GM21576 (cell line): ENCODE data around the gene MYO18B.
"Not testable (repeated sequence)": the region's sequence is repeated elsewhere in the genome, so short reads cannot be mapped to it uniquely, and the experiment has no call there.

Experiments
- ATAC-seq: cut with Tn5 transposase; IDR thresholded peaks from one replicate; pipeline ENCODE4 v1.9.1; 2021; ENCODE audit warnings: mild to moderate bottlenecking, moderate library complexity; ENCODE audit not compliant: unreplicated experiment

Gene MYO18B, protein sequence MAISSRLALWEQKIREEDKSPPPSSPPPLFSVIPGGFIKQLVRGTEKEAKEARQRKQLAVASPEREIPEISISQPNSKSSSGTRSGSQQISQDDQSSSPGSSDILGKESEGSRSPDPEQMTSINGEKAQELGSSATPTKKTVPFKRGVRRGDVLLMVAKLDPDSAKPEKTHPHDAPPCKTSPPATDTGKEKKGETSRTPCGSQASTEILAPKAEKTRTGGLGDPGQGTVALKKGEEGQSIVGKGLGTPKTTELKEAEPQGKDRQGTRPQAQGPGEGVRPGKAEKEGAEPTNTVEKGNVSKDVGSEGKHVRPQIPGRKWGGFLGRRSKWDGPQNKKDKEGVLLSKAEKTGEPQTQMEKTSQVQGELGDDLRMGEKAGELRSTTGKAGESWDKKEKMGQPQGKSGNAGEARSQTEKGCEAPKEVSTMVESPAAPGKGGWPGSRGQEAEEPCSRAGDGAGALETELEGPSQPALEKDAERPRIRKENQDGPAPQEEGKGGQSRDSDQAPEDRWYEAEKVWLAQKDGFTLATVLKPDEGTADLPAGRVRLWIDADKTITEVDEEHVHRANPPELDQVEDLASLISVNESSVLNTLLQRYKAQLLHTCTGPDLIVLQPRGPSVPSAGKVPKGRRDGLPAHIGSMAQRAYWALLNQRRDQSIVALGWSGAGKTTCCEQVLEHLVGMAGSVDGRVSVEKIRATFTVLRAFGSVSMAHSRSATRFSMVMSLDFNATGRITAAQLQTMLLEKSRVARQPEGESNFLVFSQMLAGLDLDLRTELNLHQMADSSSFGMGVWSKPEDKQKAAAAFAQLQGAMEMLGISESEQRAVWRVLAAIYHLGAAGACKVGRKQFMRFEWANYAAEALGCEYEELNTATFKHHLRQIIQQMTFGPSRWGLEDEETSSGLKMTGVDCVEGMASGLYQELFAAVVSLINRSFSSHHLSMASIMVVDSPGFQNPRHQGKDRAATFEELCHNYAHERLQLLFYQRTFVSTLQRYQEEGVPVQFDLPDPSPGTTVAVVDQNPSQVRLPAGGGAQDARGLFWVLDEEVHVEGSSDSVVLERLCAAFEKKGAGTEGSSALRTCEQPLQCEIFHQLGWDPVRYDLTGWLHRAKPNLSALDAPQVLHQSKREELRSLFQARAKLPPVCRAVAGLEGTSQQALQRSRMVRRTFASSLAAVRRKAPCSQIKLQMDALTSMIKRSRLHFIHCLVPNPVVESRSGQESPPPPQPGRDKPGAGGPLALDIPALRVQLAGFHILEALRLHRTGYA (N-terminal part only)

DNA sequence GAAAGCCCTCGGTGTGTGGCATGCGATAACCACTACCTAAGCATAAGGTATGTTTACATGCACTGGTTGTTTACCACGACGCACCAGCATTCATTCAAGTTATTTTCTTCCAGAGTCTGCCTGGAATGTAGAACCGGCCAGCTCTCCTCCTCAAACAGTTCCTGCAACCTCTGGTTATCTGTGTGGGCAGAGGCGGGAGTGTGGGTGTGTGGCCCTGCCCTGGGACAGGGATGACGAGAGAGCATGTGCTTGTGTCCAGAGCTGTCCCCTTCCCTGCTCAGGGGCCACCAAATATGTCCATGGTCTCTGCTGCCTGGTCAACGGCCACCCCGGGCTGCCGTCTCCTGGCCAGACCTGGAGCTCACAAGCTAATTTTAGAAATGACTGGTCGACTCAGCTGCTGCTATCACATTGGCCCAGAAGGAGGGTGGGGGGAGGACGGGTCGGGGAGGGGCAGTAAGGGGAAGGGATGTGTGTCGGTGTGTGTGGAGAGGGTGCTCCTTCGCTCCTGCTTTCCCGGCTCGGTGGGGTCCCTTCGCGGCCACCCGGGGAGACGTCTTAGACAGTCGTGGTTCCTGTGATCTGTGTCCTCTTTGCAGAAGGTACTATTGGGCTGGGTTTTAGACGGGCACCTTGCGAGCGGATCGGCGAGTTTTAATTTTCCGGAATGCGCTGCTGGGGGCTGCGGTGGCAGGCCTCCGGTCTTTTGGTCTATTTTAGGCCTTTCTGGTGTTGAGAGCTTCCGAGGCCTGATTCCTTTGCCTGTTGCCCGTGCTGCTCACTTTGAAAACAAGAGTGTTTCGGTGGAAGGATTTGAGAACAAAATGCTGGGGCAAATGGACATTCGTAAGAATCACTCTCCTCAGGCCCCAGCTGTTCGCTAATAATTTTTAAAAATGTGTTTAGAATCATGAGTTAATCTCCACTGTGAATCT lies at the start of gene MYO18B:
Gene MYO18B, plus strand, starts transcription at position 497 of the 935 bp plus-strand sequence. CDS start 18,905 bp downstream, outside the sequence.
- ATAC-seq = no peak

DNA sequence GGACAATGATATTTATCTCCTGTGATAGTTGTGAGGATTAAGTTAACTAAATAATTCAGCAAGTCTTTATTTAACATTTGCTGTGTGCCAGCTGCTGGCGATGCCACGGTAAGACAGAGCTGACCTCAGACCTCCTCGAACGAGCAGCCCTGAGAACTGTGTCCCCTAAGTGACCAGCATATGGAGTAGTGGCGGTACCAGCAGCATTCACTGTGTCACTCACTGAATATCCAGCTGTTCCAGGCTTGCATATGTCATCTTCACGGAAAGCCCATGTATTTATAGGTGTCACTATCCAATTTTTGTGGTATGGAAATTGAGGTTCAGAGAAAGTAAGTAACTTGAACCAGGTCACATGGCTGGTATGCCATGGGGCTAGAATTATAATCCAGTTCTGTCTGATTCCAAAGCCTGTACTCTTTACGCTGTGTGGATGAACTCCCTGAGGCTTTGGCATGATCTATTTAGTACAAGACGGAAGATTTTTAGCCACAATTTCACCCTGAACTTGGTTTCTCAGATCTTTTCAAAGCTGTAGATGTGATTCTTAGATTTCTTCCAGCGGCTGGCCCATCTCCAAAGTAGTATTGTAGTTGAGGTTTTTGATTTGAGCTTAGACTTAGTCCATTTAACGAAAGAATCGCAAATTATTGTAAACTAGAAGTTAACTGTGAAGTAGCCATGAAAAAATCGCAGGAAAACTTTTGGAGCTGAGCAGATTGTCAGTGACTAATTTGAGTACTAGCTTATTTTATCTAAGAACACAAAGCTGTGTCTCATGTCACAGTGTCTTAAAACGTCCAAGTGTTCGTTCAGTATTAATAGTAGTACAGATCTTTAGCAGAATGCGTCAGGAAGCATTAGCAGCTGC lies 49.4 kb upstream of the MYO18B start:
- no peak for ATAC-seq

DNA sequence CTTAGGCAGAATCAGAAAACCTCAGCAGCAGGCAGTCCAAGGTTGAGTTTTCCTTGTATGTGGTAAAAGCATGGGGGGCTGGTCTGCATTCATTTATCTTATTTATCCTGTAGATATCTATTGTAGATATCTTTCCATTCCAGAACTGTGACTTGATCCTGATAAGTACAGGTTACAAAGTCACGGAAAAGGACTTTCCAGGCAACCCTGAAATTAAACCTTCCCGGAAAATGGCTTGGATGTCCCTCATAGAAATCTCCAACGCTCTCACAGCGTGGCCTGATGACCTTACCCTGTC lies 48.8 kb upstream of the MYO18B start:
- ATAC-seq = no peak

DNA sequence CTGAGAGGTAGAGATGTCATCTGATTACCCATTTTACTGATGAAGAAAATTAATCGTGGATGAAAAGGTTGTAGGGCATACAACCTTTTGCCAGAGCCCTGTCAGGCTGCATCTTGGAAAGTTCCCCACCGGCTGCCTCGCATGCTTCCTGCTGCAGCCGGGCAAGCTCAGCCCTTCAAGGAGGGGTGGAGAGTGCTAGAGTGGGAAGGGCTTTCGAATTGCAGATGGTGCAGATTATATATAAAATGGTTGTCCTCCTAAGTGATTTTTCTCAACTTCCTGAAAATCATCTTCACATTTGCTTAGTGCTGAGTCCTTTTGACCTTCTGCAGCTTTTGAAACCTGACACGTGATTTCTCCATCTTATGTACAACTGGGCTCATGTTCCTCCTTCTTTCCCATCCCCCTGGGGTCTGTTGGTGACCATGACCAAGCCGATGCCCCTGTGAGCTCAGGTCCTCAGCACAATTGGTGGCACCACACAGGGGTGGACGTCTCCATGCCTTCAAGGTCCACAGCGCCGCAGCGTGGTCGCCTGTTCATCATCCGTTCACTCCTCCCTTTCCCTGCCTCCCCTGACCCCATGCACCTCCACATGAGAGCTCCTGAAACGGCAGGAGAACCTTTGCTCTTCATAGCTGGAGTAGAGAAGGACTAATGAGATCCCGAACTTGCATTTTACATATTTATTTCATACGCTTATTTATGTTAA lies 47.6 kb upstream of the MYO18B start:
- ATAC-seq = no peak

DNA sequence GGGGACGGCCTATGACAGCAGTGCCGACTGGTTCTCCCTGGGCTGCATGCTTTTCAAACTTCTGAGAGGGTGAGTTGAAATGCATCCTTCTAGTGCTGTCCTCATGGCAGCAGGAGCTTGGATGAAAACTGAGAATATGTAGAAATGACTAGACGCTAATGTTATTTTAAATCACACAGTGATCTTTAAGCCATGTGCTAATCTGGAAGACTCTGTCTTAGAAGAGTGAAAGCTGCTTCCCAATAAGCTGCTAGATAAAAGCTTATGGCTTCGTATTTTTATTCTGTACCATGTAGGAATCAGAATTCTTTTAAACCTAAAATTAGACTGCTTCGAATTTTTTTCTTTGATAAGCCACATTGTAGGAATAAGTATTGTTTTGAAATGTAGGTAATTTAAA lies 46.8 kb upstream of the MYO18B start:
- no peak for ATAC-seq

DNA sequence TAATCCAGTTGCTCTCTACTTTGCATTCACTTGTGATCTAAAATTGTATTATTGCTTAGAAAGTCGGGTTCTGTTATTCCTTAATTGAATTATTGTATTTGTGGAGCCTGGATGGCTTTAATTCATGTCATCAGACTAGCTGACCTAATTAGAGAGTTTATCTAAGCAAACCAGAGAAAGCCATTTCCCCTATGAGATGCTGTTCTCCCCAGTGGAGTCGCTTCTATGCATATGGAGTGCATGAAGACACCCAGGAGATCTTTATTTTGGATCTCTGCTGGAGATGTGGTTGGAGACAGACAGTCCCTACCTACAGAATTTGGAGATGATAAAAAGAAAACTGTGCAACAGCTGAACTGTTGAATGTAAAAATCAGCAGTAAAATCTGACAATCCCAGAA lies 45.2 kb upstream of the MYO18B start:
- ATAC-seq = no peak

DNA sequence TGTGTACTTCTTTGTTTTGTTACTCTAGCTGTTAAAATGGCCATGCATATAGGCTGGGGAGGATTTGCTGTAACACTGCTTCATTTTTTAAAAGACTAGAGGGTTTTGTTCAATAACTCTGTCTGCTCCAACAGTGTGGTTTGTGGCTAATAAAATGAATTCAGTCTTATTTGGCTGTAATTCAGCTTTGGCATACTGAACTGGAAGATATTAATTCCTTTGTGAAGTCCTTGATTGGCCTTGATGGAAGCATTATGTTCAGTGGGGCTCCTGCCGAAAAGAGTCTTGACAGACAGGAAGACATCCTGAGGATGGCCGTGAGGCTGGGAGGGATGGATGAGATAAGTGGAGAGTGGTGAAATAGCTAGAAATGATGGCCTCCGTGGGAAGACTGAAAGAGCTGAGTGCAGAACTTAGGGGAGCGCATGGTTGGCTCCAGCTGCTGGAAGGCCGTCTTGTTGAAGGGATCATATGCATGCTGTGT lies 44.8 kb upstream of the MYO18B start:
- ATAC-seq = no peak

DNA sequence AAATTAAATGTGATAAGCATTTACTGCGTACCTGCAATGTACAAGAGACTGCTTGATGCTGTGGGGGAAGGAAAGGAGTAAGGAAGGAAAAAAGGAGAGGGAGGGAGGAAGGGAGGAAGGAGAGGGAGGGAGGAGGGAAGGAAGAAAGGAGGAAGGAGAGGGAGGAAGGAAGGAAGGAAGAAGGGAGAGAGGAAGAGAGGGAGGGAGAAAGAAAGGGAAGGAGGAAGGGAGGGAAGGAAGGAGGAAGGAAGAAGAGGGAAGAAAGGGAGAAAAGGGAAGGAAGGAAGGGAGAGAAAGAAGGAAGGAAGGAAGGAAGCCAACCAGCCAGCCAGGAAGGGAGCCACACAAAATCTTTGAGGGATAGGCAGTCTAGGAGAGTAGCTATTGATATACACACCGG lies 44.0 kb upstream of the MYO18B start:
- no peak for ATAC-seq

DNA sequence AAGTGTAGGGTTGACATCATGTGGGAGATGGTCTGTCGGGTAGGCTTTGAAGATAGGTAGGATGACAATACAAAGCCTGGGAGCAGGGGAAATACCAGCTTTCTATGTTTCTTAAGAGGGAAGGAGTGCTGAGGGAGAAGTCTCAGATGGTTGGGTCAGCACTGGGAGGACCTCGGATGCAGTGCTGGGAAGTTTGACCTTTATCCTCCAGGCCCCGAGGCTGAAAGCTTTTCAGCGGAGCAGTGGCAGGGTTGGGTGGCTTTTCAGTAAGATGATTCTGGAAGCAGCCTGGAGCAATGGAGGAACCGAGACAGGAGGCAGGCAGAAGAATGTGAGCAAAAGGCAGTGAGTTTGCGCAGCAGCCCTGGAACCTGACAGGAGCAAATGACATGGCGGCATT lies 43.5 kb upstream of the MYO18B start:
- ATAC-seq = no peak

DNA sequence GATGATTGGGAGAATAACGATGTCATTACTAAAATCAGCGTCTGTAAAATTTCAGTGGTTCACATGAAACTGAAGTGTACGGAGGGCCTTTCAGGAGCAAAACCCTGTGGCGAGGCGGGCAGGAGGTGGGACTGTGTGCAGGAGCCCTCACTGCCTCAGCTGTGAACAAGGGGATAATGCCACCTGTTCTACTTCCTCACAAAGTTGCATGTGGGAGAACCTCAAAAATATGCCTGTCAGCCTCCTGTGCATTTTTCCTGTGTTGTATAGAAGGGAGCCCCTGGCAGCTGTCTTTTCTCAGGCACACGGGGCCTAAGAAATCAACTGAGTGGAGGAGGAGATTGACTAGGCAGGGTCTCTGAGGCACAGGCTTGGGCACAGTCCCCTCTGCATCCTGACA lies 43.0 kb upstream of the MYO18B start:
- ATAC-seq = no peak

DNA sequence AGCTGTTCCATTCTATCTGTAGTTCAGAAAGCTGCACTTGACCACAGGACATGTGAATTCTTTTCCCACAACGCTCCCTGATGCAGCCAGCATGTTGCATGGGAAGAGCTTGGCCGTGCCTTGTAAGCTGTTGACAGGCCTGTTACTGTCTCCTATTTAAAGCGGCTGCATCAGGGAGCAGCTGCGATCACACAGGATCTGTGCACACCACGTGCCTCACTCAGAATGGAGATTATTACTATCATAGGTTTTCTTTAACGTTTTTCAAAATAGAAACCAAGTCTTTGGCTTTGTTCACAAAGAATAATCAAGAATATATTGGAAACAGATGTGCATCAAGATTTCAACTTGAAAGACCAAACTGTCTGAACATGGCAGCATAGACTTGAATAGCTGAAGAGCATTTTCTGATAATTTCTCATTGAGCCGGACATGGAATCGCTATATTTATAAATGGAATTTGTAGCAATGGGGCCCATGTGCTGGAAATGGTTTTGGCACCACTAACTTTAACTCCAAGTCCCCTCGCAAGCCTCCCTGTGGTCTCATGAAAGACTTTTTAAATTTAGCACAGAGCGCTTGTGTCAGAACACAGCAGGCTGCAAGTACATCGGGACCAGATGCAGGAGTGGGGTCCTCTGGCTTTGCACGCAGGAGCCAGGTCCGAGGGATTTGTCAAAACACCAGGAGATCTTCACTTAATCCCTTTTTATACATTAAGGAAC lies 40.8 kb upstream of the MYO18B start:
- no peak for ATAC-seq

DNA sequence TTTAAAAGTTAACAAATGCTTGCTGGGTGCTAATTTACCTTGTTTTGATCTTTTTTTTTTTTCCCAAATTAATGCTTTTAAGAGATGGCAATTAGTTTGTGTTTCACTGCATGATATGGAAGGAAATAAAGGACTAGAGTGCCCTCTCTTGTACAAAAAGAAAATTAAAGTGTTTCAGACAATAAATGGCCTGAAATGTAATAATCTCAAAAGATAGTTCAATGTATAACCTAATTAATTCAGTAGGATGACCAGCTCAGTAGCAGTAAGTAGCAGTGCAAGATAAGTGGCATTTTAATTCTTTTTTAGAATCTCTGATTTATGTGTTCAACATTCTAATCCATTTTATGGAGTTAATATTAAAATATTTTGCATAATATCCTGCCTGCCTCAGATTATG lies 39.9 kb upstream of the MYO18B start:
- ATAC-seq = no peak

DNA sequence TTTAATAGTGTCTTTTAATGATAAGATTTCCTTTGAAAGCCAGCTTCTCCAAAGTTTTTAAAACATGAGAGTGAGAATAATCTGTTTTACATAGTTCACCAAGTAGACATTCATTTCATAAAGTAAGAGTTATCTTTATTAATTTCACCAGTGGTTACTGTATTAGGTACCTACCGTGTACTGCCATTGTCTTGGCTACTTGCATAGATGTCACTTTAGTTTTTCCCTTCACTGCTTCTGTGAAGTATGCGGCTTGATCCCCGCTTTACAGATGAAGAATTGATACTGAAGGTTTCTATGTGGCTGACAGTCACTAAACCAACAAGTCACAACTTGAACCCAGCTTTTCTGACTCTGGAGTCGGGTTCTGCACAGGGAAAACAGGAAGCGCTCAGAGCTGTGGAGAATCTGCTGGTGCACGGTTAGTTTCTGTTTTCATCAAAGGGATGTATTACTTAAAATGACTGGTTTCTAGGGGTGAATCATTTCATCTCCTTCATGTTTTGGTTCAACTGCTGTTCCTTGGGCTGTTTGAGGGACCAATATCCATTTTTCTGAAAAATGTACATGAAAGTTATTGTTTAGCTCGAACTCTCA lies 39.3 kb upstream of the MYO18B start:
- no peak for ATAC-seq

DNA sequence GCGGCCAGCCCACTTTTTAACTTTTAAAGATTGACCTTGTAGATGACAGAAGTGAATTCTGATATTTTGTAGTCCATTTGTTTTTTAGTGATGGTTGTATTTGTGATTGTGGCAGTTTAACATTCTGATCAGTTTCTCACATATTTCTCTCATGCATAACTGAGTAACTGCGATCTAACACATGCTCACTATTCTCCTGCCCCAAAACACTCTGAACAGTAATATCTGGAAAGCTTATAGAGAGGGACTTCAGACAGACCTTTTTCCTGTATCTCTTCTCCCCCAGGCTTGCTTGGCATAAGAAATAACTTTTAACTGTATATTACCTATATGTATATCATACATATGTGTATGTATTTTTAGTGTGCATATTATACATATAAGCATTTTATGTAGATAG lies 37.3 kb upstream of the MYO18B start:
- no peak for ATAC-seq

DNA sequence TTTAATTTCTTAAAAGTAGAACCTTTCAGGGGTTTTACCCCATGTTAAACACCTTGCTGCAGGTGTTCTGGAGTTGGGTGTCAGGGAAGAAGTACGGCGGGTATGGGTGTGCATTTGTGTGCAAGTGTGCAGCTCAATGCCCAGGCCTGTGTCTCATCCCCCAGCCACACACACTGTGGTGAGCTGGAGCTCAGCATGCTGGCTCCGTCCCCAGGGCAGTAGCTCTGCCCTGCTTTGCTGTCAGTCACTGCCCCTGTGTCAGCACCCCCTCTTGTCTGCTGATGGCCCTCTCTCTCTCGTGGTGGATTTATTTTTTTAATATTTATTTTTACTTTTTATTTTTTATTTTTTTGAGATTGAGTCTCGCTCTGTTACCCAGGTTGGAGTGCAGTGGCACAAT lies 35.8 kb upstream of the MYO18B start:
- no peak for ATAC-seq

DNA sequence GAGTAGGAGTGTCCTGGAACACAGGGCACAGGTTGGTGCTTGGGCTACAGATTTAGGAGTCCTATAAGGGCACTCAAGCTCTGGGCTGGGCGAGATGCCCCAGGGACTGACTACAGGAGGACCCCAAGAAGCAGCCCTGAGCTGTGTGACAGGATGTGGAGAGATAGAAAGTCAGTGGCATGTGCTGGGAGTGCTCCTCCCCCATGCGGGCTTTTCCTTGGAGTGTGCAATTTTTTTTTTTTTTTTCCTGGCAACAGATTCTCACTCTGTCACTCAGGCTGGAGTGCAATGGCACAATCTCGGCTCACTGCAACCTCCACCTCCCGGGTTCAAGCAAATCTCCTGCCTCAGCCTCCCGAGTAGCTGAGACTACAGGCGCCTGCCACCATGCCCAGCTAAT lies 33.6 kb upstream of the MYO18B start:
- ATAC-seq = not testable (repeated sequence)

DNA sequence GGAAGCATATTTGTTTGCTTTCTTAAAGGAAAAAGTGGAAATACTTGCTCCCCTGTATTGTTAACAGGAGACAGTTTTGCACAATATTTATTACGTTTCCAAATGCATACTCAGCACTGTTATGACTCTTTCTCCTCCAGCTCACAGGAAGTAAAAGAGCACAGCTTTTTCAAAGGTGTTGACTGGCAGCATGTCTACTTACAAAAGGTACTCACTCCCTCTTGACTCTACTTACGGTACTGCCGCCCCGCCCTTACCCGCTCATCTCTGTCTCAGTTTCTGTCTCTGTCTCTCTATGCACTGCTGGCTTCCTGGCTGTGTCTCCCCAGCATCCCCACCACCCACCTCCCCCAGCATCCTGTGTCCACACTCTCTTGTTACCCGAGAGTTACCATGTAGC lies 32.2 kb upstream of the MYO18B start:
- ATAC-seq = no peak

DNA sequence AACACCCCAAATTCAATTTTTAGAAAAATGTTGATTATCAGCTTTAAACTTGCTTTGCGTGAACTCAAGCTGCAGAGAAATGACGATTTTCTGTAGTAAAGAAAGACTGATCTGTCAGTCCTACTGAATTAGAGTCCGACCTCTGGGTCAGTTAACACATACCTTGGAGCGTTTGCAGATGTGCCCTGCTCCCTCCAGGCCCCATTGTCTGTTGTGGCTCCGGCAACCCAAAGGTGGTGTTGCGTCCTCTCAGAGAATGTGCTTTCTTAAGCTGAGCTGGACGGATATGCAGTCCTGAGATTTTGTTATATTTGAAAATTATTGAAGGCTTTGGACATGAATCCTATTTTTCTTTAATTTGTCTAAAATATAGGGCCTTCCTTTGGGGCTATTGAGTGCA lies 31.5 kb upstream of the MYO18B start:
- no peak for ATAC-seq
